Measurements from ENCODE around the gene NUDT4.

GRCh38 chr12:93451423-93452158 lies 73.9 kb downstream of the NUDT4 start:
- TF ChIP-seq CTCF (IDR thresholded peaks at IDR 0.05) (no peak), POLR2A (IDR thresholded peaks at IDR 0.05) (no peak)
